ENCODE data around the gene IPCEF1. TPM values are rescaled to one million over a fixed set of nuclear protein-coding genes. Genes with fewer than 3 reads are reported as not detected.

The IPCEF1 gene
- total RNA-seq, 1 donor from 2014 or later = 2.0 TPM

- Histone ChIP-seq H3K27ac (no peak overlapping the region), H3K4me1 (no peaks in the 10 kb centered on the region), H3K4me3 (no peak overlapping the region), H3K36me3 (no peaks in the 10 kb centered on the region), H3K27me3 (no peaks in the 10 kb centered on the region), H3K9me3 (no peaks in the 10 kb centered on the region)
- no peak for DNase-seq (ENCODE audit: extremely low spot score in 2 of 2)
- no peak for TF ChIP-seq POLR2A (IDR thresholded peaks at IDR 0.05)
- TF ChIP-seq, protein P1, sequence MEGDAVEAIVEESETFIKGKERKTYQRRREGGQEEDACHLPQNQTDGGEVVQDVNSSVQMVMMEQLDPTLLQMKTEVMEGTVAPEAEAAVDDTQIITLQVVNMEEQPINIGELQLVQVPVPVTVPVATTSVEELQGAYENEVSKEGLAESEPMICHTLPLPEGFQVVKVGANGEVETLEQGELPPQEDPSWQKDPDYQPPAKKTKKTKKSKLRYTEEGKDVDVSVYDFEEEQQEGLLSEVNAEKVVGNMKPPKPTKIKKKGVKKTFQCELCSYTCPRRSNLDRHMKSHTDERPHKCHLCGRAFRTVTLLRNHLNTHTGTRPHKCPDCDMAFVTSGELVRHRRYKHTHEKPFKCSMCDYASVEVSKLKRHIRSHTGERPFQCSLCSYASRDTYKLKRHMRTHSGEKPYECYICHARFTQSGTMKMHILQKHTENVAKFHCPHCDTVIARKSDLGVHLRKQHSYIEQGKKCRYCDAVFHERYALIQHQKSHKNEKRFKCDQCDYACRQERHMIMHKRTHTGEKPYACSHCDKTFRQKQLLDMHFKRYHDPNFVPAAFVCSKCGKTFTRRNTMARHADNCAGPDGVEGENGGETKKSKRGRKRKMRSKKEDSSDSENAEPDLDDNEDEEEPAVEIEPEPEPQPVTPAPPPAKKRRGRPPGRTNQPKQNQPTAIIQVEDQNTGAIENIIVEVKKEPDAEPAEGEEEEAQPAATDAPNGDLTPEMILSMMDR (IDR thresholded peaks at IDR 0.05) = no peak
- no peak for TF ChIP-seq POLR2AphosphoS5 (IDR thresholded peaks at IDR 0.05; ENCODE audit: insufficient read depth in 1 of 2, low read depth in 1 of 2)
- intact Hi-C loops (cut with DNase I) = no loop called here
Measured at GRCh38 chr6:154266560-154267099, 90.0 kb downstream of the IPCEF1 start.

GRCh38 chr6:154261688-154262397 is 94.8 kb downstream of the IPCEF1 start:
- intact Hi-C loops (cut with DNase I) = no loop called here
- Histone ChIP-seq H3K36me3 (no peaks in the 10 kb centered on the region), H3K27me3 (no peaks in the 10 kb centered on the region), H3K9me3 (no peaks in the 10 kb centered on the region), H3K4me3 (no peak overlapping the region), H3K27ac (no peak overlapping the region), H3K4me1 (no peaks in the 10 kb centered on the region)
- no peak for DNase-seq (ENCODE audit: extremely low spot score in 2 of 2)
- TF ChIP-seq POLR2A (IDR thresholded peaks at IDR 0.05) = no peak

GRCh38 chr6:154258064-154258757 is 98.4 kb downstream of the IPCEF1 start:
- TF ChIP-seq, protein P1 (IDR thresholded peaks at IDR 0.05) = no peak
- TF ChIP-seq POLR2AphosphoS5 (IDR thresholded peaks at IDR 0.05; ENCODE audit: insufficient read depth in 1 of 2, low read depth in 1 of 2) (no peak), POLR2A (IDR thresholded peaks at IDR 0.05) (no peak)
- no peaks in the 10 kb centered on the region for H3K36me3 ChIP-seq
- H3K9me3 ChIP-seq = no peaks in the 10 kb centered on the region
- no peak overlapping the region for H3K27ac ChIP-seq
- no peaks in the 10 kb centered on the region for H3K27me3 ChIP-seq
- DNase-seq (ENCODE audit: extremely low spot score in 2 of 2) = no peak
- H3K4me3 ChIP-seq = no peak overlapping the region
- no peaks in the 10 kb centered on the region for H3K4me1 ChIP-seq
- intact Hi-C loops (cut with DNase I) = no loop called here

DNA sequence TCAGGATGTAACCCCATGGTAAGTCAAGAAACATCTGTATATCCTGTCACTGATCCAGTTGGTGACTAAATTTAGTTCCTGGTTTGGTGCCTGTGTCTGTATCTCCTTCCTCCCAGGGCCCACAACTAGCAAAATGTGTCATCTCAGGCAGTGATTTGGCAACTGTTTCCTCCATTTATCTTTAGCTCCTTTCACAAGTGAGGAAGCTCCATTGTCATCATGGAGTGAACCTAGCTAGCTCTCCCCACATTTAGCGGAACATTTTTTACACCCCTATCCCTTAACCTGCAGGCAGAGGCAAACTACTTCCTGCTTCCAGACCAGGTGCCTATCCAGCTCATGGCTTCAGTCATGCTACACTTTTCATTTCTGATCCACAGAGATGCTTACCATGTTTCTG is 99.5 kb downstream of the IPCEF1 start:
- no peaks in the 10 kb centered on the region for H3K27me3 ChIP-seq
- no peak overlapping the region for H3K27ac ChIP-seq
- H3K4me1 ChIP-seq = no peaks in the 10 kb centered on the region
- DNase-seq (ENCODE audit: extremely low spot score in 2 of 2) = no peak
- intact Hi-C loops (cut with DNase I) = no loop called here
- H3K36me3 ChIP-seq = no peaks in the 10 kb centered on the region
- no peak overlapping the region for H3K4me3 ChIP-seq
- no peaks in the 10 kb centered on the region for H3K9me3 ChIP-seq
- TF ChIP-seq, protein P1 (IDR thresholded peaks at IDR 0.05) = no peak
- TF ChIP-seq POLR2A (IDR thresholded peaks at IDR 0.05) = no peak
- TF ChIP-seq POLR2AphosphoS5 (IDR thresholded peaks at IDR 0.05; ENCODE audit: insufficient read depth in 1 of 2, low read depth in 1 of 2) = no peak

- no peak overlapping the region for H3K4me3 ChIP-seq
- H3K4me1 ChIP-seq = no peaks in the 10 kb centered on the region
- H3K36me3 ChIP-seq = no peaks in the 10 kb centered on the region
- H3K27me3 ChIP-seq = no peaks in the 10 kb centered on the region
- no peaks in the 10 kb centered on the region for H3K9me3 ChIP-seq
- no peak for DNase-seq (ENCODE audit: extremely low spot score in 2 of 2)
- intact Hi-C loops (cut with DNase I) = no loop called here
- no peak overlapping the region for H3K27ac ChIP-seq
- TF ChIP-seq, protein P1 (IDR thresholded peaks at IDR 0.05) = no peak
- TF ChIP-seq POLR2AphosphoS5 (IDR thresholded peaks at IDR 0.05; ENCODE audit: insufficient read depth in 1 of 2, low read depth in 1 of 2) (no peak), POLR2A (IDR thresholded peaks at IDR 0.05) (no peak)
Measured at GRCh38 chr6:154252678-154253077, 103.9 kb downstream of the IPCEF1 start.
